T-helper 2 cell treated with Interferon-gamma antibody and Interleukin-4, amounts not matched to agents 100 ng/mL and 5 ng/mL, for 36 hours (primary cell): ENCODE measurements around the gene PCYT2. TPM values are rescaled to one million over a fixed set of nuclear protein-coding genes. Genes with fewer than 3 reads are reported as not detected.

Experiments used
- intact Hi-C: fragments of 100-400 bp; cut with micrococcal nuclease; formaldehyde crosslinking; loops from one replicate; pipeline ENCODE4 v1.15.1; 2023
- total RNA-seq: library from RNA; stranded (reverse); gene quantifications from 2 replicates; pipeline ENCODE4 v1.2.3, GENCODE V29; 2022

Gene PCYT2
- total RNA-seq, 1 donor from 2014 or later: 39.1 TPM

DNA sequence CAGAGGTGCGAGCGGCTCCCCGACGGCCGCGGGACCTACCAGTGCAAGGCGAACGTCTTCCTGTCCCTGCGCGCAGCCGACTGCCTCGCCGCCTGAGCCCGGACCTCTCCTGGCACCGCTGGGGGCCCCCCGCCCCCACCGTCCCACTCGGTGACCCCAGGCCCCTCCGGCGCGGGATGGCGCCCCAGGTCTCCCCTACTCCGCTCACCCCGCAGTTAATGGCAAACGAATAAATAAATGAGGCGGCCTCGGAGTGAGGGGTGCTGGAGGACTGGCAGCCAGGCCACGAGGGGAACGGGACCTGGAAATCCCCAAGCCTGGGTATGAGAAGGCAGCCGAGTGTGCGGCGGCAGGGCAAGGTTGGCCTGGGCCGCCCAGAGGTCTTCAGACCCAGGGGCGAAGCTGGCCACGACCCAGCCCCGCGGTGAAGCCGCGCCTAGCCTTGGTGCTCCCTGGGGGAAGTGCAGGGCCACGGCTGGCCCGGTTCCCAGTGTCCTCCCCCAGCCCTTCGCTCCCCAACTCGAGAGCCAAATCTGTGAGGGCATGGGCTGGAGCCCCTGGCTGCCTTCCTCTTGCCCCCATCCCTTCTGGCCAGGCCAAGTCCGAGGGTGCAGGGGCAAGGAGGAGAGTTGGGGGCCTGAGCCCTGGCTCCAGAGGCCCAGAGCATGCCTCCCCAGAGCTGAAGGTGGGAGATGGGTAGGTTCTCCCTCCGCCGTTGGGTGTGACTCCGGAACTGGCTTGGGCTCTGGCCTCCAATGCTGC, 8.4 kb downstream of the PCYT2 start:
- intact Hi-C loops: no loop called here

DNA sequence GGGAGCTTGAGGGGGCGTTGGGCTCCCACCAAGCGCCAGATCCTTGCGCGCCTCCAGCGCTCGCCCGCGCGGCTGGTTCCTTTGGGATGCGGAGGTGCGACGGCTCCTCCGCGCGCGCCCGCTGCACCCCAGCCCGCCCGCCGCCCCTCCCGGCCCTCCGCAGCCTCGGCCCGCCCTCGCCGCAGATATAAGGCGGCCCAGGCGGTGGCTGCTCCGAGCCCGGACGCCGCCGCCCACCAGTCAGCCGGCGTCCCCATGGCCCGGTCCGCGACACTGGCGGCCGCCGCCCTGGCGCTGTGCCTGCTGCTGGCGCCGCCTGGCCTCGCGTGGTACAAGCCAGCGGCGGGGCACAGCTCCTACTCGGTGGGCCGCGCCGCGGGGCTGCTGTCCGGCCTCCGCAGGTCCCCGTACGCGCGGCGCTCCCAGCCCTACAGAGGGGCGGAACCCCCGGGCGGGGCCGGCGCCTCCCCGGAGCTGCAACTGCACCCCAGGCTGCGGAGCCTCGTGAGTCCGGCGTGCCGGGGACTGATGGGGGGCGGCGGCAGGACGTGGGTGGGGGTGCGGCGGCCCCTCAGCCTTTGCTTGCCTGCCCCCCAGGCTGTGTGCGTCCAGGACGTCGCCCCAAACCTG, 9.1 kb downstream of the PCYT2 start, which contains the start of gene NPB:
Gene NPB (plus strand): TSS at position 216 of the 630 bp plus-strand sequence. CDS start 40 bp downstream, at position 256.
- intact Hi-C loops: no loop called here

GRCh38 chr17:81901167-81902022, 9.8 kb downstream of the PCYT2 start:
- intact Hi-C loops: no loop called here

- intact Hi-C loops: no loop called here
Measured at GRCh38 chr17:81900181-81900820, 10.9 kb downstream of the PCYT2 start.

GRCh38 chr17:81899514-81900166, 11.6 kb downstream of the PCYT2 start:
- intact Hi-C loops: no loop called here

DNA sequence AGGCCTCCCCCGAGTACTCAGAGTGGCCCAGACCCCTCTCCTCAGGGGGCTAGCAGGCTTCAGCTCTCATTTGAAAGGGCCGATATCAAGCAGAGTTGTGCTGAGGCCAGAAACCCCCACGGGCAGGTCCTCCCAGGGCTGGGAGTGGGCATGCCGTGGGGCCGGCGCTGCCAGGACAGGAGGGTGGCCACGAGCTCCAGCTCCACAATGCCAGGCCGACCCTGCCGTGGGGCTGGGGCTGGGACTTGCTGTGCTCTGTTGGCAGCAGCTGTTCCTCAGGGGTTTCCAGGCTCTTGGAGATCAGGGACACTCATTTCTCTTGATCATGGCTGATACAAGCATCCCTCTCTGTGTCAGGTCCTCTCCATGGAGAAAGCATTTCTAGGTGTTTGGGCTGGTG, 12.3 kb downstream of the PCYT2 start:
- intact Hi-C loops: no loop called here

DNA sequence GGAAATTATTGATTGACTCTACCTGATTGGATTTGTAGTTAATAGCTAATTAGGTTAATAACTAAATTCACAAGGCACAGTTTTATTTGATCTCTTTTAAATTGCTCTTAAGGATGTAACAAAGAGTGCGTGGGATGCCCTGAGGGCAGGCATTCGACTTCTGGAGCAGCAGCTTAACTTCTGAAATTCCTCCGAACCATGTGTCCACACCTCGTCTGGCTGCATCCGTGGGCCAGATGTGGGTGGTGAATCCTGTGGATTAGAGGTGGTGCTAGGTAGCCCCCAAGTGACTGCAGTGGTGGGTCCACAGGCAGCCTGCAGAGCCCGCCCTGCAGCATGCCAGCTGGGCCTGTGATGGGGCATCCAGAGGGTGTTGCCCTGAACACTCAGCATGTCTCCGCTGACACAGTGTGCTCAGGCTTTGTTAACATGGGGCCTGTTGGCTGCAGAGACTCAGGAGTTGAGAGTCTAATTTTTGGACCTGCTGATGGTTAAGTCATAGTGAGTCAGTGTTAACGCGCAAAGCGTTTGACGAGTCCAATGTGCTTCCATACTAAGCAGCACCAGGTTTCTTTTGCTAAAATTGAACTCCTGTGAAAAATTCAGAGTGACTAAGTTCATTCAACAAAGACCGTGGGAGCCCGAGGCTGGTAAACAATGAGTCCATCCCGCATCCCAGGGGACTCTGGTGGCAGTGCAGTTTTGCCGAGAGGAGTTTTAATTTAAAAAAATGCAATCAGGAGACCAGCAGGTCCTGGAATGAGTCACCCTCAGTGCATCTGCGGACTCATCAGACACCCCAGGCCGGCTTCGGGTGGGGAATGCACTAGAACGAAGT, 13.0 kb downstream of the PCYT2 start:
- intact Hi-C loops: no loop called here

DNA sequence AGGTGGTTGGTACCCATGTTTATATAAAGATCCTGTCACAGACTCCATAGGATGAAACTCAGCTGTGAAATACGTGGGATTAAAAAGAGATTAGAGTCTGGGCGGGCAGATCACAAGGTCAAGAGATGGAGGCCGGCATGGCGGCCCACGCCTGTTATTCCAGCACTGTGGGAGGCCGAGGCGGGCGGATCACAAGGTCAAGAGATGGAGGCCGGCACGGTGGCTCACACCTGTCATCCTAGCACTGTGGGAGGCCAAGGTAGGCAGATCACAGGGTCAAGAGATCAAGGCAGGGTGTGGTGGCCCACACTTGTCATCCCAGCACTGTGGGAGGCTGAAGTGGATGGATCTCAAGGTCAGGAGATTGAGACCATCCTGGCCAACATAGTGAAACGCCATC, 15.8 kb downstream of the PCYT2 start:
- intact Hi-C loops: no loop called here

DNA sequence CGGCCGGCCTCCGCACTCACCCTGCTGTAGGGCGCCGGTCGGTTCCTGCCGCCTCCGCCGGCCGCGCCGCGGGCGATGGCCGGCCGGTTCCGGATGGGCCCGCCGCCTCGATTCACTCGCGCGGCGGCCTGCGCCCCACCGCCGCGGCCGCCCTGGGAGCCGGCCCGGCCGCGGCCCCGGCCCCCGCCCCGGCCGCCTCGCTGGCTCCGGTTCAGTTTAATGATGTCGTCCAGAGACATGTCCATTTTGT, 20.0 kb downstream of the PCYT2 start:
- intact Hi-C loops: loop anchor here (1.0 to 2.0 kb wide), 4 partner anchors 20 to 132 kb away; partner anchors contain the start of genes ARHGDIA, LRRC45, MAFG and P4HB

DNA sequence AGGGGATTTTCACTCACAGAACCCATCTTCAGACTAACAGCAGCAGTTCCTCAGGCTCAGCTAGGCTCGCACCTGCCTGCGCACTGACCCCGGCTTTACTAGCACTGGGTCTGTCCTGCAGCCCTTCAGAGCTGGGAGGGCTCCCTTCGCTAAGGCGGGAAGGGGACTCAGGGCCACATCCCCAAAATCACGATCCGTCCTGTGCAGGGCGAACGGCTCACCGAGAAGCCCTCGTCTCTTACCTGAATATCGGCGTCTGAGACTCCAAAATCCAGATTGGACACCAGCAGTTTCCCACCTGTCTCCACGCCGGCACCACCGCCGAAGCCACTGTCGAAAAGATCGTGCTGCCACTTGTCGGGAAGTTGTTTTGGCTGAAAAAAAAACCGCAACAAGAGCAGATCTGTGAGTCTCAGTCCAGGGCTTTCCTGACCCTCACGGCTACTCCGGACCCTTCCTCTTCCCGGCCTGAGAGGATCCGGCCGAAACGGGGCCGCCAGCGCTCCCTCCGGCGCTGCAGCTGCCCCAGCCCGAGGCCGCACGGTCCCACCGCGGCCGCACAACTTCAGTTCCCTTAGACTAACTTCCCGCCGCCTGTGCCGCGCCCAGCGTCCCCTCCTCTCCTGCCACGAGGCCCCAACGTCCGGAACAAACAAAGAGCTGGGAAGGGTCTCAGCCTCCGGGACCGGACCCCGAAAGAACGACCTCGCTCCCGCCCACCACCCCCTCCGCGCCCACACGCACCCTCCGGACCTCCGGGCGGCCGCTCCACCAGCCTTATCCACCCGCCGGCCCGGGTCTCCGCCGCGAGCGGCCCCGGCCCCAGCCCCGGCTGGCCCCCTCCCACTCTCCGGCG, 20.5 kb downstream of the PCYT2 start:
- intact Hi-C loops: loop anchor here (1.0 to 2.0 kb wide), 4 partner anchors 19 to 133 kb away; partner anchors contain the start of genes ARHGDIA, LRRC45, MAFG and P4HB

DNA sequence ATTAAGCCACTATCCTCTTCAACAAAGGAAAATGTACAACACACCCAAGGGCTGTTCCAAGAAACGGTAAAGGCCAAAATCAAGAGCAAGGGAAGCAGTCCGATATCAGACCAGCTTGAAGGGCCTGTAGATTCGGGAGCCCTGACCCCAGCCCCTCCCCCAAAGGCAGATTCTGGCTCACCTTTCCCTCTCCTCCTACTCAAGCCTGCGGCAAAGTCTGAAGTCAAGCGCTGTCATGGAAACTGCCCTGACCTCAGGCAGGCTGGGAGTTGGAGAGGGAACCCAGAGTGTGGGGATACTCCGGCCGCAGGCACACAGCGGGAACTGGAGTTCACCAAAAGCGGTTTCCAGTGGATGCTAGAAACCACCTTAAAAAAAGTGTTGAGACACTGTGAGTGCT, 21.6 kb downstream of the PCYT2 start:
- intact Hi-C loops: loop anchor here (2.0 kb wide), 1 partner anchor 37 kb away; the partner anchor contains the start of gene MAFG

DNA sequence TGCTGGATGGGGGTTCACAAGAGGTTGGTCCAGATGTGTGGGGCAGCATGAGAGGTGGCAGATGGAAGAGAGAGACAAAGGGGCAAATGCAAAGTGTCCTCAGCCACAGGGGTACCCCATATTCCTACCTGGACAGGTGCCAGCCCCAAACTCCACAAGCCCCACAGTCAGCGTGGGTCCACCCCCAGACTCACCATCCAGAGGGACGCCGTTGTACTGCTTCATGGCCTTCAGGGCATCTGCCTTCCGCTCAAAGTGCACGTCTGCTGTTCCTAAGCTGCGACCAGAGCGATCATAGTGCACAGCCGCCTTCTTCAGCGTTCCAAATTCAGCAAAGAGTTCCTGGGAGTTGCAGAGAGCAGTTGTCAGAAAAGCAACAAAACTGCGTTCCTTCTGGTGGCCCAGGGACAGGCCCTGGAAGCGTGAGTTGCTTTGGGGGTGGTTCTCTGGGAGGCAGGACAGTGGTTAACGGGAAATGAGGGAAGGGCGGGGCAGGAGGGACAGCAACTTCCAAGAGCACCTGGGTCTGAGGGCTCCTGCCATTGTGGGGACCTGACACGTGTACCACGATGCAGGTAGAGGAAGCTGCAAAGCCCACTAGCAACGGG, 22.1 kb downstream of the PCYT2 start:
- intact Hi-C loops: no loop called here

- intact Hi-C loops: no loop called here
Measured at GRCh38 chr17:81888105-81888987, 22.9 kb downstream of the PCYT2 start.

GRCh38 chr17:81885869-81886548, 25.2 kb downstream of the PCYT2 start:
- intact Hi-C loops: no loop called here

DNA sequence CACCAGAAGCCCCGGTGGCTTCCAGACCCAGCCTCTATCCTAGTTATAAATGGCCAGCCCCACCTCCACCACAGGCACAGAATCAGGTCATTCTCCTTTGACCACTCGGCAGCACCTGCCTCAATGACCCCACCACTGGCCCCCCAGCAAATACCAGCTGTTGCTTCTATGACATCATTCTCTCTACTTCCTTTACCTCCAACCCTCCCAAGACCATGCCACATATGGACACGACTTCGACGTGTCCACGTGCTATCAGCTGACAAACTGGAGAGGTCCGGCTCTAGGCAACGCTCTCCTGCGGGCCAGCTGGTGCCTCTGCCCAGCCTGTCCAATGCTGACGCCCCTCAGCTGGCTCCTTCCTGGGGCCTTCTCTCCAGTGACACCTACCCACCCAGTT, 25.7 kb downstream of the PCYT2 start:
- intact Hi-C loops: no loop called here

DNA sequence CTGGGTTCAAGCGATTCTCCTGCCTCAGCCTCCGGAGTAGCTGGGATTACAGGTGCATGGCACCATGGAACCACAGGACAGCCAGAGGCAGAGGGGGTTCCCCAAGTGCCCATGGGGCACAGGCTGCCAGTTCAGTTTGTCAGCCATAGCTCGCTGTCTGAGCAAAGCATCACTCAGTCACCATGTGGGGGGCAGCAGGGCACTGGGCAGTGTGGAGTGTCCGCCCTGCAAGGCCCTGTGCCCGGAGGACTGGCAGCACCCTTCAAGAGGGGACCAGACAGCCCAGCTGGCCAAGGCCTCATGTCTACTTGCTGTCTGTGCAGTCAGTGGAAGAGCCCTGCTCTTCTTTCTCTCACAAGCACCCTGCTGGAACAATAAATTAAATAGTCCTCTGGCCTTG, 26.2 kb downstream of the PCYT2 start:
- intact Hi-C loops: no loop called here

GRCh38 chr17:81884520-81884919, 26.7 kb downstream of the PCYT2 start:
- intact Hi-C loops: no loop called here
